ENCODE data around the gene ALDH6A1.
A peak's percentile ranks its signal among the peaks of the same experiment; 100 is the strongest.

The ALDH6A1 gene

DNA sequence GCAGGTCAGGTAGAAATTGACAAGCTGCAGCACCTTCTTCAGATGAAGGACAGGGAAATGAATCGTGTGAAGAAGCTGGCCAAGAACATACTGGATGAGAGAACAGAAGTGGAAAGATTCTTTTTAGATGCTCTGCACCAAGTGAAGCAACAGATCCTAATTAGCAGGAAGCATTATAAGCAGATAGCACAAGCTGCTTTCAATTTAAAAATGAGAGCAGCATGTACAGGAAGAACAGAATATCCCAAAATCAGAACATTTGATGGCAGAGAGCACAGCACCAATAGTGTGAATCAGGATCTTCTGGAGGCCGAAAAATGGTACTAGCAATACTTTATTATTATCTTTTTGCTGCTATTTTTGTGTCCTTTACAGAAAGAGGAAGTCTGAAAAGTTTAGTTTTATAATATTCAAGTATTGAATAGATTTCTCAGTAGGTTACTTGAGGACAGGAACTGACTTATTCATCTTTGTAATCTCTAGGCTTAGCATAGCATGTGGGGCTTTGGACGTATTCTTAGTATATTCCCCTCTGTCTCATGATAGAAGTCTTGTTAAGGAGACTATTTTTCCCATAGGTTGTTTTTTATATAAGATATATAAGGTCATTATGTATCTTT lies 34.3 kb downstream of the ALDH6A1 start:
- no peak for DNase-seq (ENCODE audit: low read depth in 3 of 3)

DNA sequence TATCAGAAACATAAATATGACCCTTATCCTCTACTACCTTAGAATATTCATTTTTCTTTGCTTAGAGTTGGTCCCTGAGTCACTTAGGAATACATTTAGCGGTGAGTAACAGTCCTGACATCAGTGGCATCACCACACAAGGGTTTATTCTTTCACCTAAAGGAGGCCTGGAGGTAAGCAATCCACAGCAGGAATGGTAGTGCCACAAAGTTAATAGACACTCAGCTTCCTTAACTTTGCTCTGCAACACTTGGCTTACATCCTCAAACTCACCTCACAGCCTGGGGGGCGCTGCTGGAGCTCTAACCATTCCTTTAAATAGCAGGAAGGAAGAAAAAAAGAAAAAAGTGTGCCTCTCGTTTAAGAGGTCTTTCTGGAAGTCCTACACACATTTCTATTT lies 36.0 kb downstream of the ALDH6A1 start:
- no peak for DNase-seq (ENCODE audit: low read depth in 3 of 3)

DNA sequence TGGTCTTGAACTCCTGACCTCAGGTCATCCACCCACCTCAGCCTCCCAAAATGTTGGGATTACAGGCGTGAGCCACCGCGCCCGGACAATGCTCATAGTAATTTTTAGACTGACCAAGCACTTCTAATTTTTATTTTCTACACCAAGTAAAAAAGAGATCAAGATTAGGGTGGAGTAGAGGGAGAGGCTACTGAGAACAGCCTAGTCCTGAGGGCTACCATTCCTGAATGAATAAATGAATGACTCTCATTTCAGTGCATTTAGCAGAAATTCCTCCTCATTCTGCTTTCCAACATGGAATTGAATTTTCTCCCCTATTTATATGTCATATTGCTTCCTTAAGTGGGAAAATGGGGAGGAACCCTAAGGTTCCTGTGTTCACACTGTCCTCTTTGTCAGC lies 38.7 kb downstream of the ALDH6A1 start:
- no peak for DNase-seq (ENCODE audit: low read depth in 3 of 3)

DNA sequence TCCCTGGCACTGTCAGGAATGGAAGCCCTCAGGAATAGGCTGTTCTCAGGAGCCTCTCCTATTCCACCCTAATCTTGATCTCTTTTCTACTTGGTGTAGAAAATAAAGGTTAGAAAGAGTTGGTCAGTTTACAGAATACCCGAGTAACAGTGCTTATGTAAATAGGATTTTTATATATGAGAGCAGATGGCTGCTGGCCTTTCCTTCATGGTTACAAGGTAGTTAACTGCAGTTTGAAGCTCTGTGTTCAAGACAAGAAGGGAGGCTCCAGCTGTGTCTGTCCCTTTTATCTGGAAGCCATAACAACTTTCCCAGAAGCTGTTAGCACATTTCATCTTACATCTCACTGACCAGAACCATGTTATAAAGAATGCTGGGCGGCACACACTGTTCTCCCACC lies 42.0 kb downstream of the ALDH6A1 start:
- DNase-seq (ENCODE audit: low read depth in 3 of 3) = no peak

DNA sequence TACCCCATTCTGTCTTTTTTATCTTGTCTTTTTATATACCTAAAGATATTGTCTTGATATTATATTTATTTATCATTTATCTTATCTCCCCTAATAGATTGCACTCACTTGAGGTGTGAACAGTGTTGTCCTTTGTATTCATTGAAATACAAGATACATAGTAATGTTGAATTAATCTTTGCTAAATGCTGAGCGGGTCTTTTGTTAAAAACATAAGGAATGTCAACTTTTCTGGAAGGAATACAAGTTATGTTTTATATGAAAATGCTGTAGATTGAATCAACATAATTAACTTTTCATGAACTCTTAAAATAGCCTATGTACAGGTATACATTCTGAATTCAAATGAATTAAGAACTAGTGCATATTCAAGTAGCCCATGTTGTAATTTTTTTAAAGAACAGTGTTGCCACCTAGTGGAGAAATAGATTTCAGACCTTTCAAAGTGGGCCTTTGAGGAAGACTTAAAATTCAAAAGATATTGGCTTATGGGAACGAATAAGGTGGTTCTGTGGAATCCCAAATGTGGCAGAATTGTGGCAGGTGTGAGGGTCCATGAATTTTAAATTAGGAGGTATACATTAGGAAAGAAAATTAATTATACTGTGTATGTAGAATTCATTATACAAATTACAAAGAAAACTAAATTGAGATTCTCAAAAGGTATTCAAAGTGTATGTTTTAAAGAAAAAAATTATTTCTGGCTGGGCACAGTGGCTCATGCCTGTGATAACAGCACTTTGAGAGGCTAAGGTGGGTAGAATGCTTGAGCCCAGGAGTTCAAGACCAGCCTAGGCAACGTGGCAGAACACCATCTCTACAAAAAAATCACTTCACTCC lies 46.0 kb downstream of the ALDH6A1 start:
- no peak for DNase-seq (ENCODE audit: low read depth in 3 of 3)

DNA sequence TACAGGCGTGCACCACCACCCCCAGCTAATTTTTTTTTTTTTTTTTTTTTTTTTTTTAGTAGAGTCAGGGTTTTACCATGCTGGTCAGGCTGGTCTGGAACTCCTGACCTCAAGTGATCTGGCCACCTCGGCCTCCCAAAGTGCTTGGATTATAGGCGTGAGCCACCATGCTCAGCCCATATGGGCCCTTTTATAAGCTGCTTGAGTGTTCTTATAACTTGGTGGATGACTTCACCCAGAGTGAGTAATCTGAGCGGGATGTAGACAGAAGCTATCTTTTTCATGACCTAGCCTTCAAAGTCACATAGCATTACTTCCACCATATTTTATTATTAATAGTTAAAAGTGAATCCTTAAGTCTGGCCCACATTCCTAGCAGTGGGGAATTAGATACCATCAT lies 48.7 kb downstream of the ALDH6A1 start:
- DNase-seq (ENCODE audit: low read depth in 3 of 3) = no peak

DNA sequence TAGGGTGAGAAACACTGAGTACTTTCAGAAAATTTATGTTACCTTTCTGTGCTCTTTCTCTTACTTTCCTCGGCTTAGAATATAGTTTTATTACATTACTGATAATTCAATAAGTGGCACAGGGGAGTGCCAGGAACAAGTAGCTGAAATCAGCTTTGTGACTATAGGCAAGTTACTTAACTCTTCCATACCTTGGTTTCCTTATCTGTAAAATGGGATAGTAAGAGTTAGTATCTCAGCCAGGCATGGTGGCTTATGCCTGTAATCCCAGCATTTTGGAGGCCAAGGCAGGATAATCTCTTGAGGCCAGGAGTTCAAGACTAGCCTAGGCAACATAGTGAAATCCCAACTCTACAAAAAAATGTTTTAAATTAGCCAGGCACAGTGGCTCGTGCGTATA lies 49.7 kb downstream of the ALDH6A1 start:
- no peak for DNase-seq (ENCODE audit: low read depth in 3 of 3)

DNA sequence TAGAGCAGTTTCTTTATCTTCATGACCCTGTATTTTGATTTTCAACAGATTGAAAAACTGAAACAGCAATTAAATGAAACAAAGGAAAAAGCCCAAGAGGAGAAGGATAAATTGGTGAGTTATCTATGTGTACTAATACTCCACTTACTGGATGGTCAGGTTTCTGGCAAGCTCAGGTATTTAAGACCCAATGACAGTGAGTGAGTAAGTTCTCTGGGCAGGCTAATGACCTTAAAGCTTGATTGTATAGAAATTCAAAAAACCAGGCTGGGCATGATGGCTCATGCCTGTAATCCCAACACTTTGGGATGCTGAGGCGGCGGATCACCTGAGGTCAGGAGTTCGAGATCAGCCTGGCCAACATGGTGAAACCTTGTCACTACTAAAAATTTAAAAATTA lies 55.1 kb downstream of the ALDH6A1 start:
- no peak for DNase-seq (ENCODE audit: low read depth in 3 of 3)

DNA sequence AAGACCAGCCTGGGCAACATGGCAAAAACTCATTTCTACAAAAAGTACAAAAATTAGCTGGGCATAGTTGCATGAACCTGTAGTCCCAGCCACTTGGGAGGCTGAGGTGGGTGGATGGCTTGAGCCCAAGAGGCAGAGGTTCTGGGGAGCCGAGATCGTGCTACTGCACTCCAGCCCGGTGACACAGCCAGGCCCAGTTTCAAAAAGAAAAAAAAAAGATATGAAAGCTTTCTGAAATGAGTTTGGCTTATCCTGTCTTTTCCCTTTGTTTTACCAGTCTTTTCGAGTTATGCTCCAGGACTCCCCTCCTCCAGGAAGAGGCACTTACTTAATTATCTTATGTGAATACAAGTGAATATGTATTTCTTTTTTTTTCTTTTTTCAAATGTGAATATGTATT lies 61.9 kb downstream of the ALDH6A1 start:
- DNase-seq (ENCODE audit: low read depth in 3 of 3) = no peak

DNA sequence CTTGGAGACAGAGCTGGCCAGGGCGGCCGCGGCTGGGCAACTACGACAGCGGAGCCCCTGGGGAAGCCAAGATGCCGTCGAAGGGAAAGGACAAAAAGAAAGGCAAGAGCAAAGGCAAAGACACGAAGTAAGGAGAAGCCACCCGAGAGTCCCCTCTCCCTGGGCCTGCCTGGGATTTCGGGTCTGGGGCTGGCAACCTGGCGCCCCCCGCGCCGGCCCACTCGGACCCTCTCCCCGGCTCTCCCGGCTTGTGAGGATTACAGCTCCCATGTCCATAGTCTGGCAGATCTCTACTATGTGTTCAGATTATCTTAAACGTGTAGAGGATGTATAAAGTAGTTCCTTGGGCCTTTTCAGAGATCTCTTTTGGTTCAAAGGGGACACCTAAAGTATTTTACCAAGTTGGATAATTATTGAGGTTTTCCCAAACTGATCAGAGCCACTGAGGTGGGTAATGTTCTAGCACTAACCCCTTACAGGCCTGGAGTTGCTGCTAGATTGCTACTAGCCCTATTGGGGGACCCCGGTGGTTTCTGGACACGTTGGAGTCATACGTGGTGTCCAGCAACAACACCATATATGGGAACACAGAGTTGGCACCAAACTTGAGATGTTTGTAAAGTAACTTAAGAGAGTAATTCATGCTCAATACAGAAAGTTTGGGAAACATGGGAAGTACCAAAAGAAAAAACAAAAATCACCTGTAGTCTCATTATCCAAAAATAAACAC lies 64.7 kb downstream of the ALDH6A1 start:
- DNase-seq (ENCODE audit: low read depth in 3 of 3) = no peak

DNA sequence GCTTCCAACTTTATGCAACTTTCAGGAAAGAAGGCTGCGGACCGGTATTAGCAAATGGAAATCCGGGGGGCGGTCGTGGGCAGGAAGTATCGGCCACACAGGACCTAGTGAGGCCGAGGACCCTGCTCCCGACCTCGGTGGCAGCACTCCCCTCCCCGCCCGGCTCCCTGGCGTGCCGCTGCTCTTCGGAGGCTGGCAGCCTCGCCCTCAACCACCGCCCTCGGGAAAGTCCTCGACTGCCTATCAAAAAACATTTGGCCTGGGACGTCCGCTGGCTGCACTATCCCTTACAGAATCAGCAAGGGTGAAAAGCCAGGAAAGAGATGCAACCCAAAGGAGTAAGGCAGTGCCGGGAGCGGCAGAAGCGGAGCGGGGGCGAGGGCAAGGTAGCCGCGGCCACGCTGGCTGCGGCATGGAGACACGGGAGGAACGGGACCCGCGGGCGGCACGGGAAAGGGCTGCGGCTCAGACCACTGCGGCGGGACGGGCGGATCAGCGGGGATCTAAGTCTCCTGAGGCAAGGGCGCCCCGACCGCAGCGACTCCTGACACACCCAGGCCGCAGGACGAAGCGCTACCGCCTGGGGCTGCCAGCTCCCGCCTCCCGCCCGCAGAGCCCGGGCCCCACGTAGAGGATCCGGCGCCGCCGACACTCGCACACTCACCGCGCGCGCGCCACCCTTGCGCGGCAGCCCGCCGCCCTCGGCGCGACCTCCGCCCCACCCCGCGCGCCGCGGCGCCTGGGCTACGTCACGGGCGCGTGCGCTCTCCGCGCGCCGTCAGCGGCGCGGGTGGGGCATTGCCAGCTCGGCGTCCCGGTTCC lies 65.5 kb downstream of the ALDH6A1 start, which contains the start of the genes BBOF1 and ENTPD5:
Gene BBOF1 (plus strand): TSS at position 764 of the 822 bp plus-strand sequence. CDS start 130 bp downstream, outside the sequence.
Gene ENTPD5 (minus strand): TSS at position 703 of the 822 bp plus-strand sequence. CDS start 31,186 bp downstream, outside the sequence.
- DNase-seq (ENCODE audit: low read depth in 3 of 3) = peak; percentile 68 to 70 (median 68)

DNA sequence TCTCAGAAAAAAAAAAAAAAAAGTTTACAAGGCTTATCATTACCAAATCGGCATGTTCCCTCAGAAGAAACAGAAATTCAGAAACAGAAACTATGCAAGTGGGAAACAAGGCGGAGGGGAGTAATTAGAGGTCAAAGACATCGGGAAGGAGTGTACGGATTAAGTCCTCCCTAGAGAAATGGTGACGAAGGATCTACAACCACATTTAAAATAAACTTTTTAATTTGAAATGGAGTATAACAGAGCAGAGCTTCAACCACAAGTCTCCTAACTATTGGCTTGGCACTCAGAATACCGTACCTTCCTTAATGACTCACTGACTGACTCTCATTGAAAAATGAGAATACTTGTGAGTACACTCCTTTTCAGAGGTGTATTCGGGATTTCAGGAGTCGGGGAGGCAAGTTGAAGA lies 66.1 kb downstream of the ALDH6A1 start:
- DNase-seq (ENCODE audit: low read depth in 3 of 3) = no peak

DNA sequence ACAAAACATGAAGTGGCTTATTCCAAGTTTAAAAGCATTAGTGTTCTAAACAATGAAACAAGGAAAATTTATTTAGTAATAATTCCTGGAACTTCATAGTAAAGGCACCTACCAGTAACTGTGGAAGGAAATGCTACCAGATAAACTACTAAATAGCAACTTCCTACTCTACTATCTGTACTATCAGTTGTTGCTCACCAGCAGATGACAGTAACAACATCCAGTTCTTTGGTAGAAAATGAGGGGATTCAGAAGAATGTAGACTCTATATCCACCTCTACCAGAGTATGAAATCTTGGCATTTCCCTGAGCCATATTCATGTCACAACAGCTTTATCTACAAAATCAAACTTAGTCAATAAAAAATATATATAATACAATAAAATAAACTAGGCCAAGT lies 68.3 kb downstream of the ALDH6A1 start:
- DNase-seq (ENCODE audit: low read depth in 3 of 3) = no peak

DNA sequence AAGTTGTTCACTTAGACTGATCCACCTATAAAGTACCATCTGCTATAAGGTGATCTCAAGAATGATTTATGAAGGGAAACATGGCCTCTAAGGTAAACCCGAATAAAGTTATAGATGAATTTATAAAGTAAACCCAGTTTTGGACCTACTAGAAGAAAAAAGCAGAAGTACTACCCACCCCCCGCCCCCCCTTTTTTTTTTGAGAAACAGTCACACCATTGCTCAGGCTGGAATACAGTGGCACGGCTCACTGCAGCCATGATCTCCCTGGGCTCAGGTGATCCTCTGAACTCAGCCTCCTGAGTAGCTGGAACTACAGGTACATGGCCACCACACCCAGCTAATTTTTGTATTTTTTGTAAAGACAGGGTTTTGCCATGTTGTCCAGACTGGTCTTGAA lies 69.1 kb downstream of the ALDH6A1 start:
- no peak for DNase-seq (ENCODE audit: low read depth in 3 of 3)

DNA sequence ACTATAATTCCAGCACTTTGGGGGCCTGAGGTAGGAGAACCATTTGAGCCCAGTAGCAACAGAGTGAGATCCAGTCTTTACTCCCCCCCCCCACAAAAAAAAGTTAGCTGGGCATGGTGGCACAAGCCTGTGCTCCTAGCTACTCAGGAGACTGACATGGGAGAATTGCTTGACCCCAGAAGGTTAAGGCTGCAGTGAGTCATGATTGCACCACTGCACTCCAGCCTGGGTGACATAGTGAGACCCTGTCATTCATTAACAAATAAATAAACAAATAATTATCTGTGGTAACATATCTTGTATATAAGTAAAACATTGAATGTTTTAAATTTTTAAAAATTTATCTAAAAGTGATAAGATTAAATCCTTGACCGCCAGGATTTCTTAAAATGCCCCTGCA lies 70.0 kb downstream of the ALDH6A1 start:
- no peak for DNase-seq (ENCODE audit: low read depth in 3 of 3)

DNA sequence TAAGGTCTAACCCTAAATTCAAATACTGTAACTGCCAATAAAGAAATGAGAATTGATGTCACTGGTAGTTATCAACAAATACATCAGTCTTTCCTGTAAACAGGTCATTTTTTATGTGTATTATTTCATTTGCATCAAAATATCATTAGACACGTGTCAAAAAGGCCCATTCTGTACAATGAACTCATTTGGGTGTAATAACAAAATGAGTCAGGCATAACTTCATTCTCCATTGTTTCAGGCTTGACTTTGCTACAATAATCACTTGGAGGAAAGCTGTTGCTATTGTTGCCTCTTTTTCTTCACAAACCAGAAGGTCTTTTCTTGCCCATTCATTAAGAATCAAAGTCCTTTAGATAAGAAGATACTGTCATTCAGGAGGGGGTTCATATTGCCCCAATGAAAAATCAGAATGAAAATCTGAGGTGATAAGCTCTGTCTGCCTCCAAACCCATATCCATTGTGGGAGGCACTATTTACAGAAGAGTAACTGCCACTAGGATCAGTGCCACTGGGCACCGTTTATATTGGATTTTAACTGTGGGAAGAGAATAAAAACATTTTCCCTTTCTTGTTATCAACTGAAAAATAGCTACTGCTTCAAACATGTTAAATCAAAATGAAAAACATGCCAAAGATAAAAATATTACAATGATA lies 75.3 kb downstream of the ALDH6A1 start:
- no peak for DNase-seq (ENCODE audit: low read depth in 3 of 3)

Measured in stimulated activated CD4-positive, alpha-beta T cell treated with anti-CD3 and anti-CD28 coated beads, TNF-alpha, amount 100 ng/mL, for 4 hours (primary cell).